GM21390 (cell line): Measurements from ENCODE around the gene PITPNM3.
A peak's percentile ranks its signal among the peaks of the same experiment; 100 is the strongest.

Source experiments
- ATAC-seq: cut with Tn5 transposase; IDR thresholded peaks from one replicate; pipeline ENCODE4 v1.9.1; 2021; ENCODE audit not compliant: unreplicated experiment

PITPNM3 gene

DNA sequence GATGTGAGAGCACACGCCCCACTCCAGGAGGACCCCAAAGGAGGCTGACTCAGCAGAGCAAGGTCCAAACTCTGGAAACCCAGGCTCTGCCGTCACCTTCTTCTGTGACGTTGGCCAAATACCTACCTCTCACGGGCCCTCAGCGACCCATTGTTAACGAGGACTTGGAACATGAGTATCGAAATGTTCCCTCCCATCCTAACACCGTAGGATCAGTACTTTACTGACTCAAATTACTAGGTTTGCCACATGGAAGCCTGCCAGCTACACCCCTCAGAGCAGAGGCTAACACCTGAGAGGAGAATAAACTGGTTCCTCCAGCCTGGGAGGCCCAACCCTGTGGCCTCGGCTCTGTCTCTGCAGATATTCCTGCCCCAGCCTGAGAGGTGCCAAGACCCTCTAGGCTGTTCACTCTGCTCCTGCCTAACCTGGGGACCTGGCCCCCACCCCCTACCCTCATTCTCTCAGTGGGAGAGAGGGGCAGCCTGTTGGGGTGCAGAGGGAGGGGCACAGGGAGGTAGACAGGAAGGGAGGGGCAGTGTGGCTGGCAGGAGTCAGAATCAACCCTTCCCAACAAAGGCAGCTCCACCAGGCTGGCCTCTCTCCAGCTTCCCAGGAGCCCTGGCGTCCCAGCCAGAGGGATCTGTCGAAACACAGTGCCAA, 4.4 kb downstream of the PITPNM3 start:
- no peak for ATAC-seq

DNA sequence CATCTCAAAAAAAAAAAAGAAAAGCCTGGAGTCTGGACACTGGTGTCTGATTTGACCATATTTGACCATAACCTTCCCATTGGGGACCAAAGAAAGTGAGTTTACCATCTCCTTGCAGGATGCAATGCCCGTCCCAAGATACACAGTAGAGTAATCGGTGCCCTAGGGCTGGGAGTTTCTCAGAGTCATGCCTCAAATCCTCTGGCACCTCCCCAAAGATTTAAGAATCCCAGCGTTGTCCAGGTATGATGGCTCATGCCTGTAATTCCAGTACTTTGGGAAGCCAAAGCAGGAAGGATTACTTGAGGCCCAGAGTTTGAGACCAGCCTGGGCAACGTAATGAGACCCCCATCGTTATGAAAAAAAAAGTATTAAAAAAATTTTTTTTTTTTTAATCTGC, 5.0 kb downstream of the PITPNM3 start:
- ATAC-seq, result no peak

DNA sequence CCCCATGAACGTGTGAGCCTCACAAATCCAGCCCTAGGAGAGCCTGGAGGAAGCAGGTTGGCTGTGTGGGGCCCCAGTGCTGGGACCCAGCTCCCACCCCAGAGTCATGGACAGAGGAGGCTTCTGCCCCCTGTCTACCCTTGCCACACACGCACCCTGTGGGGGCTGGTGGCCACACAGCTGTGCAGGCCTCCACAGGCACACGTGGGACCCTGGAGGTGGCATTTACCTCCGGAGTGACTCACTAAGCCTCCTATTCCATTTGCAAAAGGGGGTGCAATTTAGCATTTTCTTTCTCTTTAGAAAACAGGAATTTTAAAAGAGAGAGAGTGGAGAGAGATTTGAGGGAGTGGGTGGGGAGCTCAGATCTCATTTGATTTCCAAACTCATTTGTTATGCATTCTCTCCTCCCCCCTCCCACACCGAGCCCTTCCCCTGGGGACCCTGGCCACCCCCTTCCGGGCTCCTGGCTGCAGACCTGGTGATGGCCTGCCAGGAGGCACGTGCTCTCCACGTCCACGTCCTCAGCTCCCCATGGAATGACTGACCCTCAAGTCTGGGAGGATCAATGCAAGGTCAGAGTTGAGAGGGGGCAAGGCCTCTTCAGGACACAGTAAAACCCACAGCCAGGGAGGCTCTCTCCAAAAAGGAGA, 6.8 kb downstream of the PITPNM3 start:
- no peak for ATAC-seq

DNA sequence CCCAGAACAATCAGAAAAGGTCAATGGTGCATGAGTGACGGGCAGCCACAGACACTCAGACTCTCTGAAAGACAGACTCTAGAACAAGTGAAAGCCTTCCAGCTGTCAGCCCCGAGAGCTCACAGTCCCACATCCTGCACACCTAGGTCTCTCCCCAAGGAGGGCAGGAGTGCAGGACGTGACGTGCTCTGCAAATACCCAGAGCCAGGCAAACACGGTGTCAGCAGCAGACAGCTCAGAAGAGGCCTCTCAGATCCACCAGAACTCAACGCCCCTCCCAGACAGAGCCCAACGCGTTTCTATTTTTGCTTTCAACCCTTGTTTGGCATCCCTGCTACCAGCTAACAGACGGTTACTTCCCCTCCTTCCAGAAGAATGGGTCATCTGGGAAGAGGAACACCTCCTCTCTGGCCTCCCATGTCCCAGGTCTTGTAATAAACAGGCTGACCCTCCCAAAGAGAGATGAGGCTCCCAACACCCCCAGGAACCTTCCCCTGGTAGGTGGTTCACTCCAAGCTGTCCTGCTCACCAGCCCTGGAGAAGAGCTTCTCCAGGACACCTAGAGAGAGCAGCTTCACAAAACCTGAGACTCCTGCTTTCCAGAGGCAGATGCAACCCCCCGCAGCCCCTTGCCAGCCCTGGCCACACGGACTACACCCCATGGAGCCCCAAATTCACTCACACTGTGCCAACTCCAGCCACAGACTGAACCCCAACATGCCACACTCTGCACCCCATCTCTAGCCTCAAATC, 7.6 kb downstream of the PITPNM3 start:
- peak; percentile 76 for ATAC-seq

DNA sequence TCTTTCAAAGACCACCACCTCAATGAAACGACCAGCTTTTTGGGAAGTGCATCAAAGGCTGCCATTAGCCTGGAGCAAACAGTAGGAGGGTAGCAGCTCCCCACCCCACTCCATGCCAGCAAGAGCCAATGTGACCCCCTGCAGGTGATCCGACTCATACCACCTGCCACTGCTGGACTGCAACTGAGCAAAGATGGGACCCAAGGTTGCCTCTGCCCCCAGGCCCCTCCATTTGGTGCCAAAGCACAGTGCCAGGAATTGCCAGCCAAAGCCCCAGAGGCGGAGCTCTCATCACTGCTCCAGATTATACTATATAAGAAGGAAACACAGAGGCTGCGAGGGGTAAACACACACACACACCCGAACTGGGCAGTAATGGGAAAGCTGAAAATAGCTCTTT, 8.3 kb downstream of the PITPNM3 start:
- no peak for ATAC-seq

DNA sequence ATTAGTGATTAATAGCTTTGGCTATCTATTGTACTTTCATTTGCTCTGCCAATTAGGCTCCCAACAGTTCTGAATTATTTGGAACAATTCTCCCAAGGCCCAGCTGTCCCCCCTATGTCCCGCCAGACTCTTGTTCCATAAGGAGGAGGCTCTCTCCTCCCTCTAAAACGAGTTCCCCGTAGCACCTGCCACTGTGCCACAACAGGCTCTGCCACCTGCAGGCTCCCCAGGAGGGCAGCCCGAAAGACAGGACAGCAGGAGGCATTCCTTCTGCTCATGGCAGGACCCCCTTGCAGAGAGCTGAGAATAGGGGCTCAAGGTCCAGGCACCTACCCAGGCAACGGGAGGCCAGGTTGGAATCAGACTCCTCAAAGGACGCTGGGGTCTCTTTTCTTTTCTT, 9.0 kb downstream of the PITPNM3 start:
- ATAC-seq, result no peak

DNA sequence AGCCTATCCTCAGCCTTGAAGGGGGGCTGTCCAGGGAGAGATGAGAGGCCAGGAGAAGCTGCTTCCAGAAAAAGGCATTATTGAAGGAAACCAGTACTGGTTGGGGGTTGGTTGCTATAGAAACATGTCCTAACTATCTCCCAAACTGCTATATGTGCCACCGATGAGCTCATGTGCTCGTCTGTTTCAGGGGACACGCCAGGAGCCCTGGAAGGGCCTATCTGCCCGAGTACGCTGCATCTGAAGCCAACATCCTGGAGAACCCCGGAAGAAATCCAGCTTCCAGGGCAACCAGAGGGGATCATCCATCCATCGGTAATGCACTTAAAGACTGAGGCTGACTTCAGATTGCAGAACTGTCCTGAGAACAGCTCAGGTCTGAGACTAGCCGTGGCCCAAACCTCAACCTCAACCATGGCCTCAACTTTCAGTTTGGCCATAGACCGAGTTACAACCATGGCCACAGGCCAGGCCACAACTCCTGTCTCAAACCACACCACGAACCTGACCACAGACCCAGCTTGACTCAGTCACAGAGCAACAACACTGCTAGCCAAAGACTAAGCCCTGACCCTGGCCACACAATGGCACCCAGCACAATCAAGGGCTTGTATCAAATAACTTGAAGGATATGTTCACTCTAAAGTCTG, 10.2 kb downstream of the PITPNM3 start:
- no peak for ATAC-seq

DNA sequence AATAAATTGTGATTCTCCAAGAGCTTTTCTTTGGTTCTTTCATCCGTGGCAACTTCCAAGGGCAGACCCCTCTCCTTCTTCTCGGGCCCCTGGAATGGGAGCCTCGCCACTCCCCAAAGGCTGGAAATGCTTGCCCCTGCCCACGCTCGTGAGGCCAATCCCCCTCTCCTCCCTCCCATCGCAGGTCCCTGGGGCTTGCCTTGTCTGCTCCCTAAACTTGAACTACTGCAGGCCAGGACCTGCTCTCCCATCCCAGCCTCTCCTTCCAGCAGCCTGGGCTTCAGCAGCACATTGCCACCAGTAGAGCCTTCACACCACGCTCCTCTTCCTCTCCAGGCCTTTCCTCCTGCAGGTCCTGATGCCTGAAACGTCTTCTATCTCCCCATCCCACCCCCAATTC, 11.1 kb downstream of the PITPNM3 start:
- ATAC-seq, result no peak

DNA sequence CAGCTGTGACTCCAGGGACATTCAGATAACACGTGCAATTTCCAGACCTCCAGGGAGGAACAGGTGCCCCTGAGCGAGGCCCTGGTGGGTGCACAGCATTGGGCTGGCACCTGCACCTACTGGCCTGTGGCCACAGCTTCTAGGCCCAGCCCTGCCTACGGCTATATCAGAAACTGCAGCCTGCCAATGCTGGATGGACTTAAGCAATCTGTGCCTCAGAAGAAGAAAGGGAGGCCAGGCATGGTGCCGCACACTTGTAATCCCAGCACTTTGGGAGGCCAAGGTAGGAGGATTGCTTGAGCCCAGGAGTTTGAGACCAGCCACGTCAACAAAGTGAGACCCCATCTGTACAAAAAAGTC, 12.4 kb downstream of the PITPNM3 start:
- no peak for ATAC-seq

DNA sequence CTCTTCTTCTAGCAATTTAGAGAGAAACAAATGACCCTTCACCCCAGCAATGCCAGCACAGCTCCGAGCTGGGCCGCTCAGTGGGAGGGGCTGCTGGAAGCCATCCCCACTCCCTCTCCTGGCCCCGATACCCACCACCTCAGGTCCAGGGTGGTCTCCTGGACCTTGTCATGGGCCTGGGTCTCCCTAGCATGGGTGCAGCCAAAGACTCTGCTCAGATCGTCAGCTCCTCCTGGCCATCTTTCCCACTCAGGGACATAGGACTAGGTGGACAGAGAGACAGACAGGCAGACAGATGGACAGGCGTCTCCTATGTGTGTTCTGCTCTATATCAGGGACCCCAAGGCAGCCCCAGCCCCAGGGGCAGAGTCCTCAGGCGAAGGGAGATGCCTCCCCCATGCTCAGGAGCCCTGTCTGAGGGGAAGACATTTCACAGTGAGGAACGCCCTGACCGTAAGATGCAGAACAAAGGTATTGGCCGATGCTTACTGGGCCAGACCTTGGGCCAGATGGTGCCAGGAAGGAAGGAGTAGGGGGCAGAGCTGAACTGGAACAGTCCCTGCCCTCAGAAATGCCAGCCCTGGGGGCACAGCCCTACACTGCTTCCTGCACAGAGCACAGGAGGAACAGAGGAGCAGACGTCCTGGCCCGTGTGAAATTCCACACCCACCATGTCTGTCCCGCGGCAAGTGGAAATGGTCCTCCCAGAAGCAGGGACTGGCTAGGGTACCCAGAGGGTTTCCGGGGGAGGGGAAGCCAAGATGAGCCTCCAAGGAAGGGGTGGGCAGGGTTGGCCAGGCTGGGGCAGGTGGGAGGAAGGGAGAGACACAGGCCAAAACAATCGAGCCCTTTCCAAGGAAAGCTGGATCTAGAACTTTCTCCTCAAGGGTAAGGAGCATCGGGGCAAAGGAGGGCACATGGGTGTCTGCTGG, 13.0 kb downstream of the PITPNM3 start:
- ATAC-seq, result no peak

DNA sequence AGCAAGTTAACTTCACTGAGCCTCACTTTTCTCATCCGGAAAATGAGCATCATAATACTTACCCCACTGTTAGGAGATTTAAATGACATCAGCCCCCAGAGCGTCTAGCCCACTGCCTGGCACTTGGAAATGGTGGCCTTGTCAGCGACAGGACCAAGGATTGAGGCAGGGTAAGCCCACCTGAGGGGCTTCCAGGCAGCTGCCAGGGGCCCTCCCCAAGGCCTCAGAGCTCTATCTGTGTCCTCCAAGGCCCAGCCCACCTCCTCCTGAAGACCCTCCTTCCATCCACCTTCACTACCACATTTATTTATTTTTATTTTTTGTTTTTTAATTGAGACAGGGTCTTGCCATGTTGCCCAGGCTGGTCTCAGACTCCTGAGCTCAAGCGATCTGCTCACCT, 13.8 kb downstream of the PITPNM3 start:
- no peak for ATAC-seq

DNA sequence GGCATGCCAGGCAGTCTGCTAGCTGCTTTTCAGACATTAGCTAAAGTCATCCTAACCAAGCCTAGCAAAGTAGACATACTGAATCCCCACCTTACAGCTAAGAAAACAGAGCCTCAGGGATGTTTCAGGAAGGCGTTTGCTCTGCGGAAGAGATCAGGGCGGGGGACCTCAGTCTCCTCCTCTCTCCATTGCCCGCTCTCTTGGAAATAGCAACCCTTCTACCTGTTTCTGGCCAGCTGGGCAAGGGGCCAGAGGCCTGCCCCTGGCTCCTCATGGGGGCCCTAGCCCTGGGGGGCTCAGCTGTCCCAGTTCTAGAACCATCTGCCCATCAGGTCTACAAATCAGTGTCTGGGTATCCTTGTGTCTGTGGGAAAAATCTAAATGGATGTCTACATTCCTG, 14.5 kb downstream of the PITPNM3 start:
- ATAC-seq, result no peak

DNA sequence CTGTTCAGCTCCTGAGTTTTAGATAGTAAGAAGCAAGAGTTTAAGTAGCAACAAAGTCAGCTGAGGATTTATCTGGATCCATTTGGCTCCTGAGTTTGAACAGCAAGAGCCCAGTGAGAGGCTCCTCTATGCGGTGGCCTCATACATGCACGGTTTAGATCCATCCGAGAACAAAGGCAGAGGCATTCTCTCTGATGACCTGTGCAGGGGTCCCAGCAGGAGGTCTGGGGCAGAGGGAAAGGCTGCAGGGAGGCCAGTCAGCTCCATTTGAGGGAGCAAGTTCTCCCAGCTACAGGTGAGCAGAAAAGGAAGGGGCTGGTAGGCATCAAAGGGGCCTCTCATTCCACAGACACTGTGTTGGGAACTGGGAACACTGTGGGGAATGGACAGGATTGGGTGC, 16.5 kb downstream of the PITPNM3 start:
- ATAC-seq, result no peak

DNA sequence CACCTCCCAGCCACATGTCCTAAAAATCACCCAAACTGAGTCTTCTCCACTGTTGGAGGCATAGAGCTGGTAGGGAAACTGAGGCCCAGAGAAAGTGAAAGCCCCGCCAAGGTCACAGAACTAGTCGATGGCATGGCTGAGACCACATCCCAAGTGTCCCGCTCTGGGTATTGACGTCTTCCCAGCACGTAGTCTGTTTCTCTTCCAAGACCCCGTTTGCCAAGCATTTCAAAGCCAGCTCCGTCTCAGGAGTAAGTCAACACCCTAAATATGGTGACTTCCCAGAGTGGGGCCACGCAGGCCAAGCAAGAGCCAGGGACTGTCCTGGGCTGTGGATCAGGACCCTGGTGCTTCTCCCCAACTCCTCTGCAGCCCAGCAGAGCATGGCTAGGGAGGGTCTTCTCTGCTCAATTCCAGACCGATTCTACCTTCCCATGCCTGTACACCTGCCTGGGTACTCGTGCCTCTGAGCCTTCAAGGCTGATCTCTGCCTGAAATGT, 19.7 kb downstream of the PITPNM3 start:
- no peak for ATAC-seq

DNA sequence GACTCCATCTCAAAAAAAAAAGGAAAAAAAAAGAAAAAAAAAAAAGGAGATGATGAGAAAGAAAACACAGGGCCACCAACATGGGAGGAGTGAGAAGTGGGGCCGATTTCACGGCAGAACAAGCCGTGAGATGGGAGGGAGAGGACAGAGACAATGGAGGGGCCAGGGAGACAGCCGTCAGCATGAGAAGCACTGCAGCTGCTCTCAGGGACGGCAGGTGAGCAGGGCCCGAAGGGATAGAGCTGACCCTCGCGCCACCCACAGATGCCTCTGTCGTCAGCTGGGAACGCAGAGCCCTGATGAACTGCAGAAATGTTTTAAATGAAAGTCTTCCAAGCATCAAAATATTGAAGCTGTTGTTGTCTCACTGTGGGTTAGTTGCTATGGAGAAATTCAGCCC, 20.3 kb downstream of the PITPNM3 start:
- no peak for ATAC-seq

DNA sequence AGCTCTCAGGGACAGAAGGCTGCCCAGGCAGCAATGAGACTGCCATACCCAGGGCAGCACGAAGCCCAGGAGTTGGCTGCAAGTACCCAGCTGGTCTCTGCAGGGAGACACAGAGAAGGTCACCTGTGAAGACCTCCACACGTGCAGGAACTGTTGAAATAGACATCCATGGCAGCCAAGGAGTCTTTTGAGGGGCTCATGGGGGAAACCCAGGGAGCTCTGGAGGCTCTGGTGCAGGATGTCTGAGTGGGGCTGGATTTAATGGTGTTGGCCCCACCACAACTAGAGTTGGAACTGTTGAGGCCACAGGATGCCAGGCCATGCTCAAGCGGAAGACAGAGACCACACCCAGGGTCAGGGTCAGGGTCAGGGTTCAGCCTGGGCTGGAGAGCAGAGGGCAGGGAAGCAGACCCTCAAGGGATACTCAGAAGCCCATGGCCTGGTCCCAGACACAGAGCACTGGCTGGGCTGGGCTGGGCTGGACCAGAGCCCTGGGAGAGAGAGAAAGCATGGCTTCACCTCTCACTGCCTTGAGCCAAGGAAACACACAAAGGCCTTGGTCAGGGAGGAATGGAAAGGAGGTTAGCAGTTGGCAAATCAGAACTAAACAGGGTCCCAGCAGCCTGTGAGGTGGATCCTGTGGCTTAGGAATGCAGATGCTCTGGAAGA, 21.4 kb downstream of the PITPNM3 start:
- ATAC-seq, result no peak

DNA sequence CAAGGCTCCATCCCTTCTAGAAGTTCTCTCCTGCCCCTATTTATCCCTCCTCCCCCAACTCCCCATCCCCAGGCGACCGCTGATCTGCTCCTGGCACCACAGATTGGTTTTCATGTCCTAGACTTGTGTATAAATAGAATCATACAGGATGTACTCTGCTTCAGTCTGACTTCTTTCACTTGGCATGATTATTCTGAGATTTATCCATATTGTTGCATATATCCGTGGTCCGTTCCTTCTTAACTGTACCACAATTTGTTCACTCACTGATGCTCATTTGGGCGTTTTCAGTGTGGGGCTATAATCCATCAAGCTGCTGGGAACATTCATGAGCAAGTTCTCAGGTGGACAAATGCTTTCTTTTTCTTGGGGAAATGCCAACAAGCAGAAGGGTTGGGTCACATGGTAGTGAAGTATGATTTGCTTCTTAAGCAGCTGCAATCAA, 23.9 kb downstream of the PITPNM3 start:
- ATAC-seq, result no peak

DNA sequence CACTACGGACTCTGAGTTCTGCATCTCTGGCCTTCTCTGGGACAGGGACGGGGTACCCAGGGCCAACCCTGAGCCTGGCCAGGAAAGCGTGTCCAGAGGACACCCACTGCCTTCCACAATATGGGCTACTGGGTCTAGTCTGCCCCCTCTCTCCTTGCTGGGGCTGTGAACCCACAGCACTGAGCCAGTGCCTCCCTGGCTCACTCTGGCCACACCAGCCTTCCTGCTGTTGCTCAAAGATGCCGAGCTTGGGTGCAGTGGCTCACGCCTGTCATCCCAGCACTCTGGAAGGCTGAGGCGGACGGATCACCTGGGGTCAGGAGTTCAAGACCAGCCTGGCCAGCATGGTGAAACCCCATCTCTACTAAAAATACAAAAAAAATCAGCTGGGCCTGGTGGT, 24.8 kb downstream of the PITPNM3 start:
- no peak for ATAC-seq

DNA sequence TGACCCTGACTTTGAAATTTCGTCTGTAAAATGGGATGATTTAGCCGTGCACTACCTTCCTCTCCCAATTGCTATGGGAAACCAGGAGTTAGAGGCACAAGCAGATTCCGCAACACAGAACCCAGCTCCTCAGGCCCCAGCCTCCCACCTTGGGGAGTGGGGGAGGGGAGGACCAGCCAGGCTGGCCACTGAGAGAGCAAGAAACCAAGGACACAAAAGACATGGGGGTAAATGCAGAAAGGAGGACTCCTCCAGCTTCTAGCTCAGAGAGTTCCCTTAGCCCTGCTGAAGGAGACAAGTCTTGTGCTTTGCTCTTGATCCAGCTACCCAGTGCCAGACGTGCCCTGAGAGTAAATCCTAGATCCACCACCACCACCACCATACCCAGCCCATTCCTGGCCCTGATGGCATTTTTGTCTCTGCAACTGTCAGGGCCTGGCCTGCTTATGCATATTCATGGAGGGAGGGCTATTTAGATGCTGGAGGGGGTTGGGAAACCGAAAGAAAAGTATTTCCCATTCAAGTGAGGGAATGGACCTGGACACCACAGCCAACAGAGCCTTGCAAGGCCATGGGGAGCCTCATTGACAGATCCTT, 25.9 kb downstream of the PITPNM3 start:
- no peak for ATAC-seq

DNA sequence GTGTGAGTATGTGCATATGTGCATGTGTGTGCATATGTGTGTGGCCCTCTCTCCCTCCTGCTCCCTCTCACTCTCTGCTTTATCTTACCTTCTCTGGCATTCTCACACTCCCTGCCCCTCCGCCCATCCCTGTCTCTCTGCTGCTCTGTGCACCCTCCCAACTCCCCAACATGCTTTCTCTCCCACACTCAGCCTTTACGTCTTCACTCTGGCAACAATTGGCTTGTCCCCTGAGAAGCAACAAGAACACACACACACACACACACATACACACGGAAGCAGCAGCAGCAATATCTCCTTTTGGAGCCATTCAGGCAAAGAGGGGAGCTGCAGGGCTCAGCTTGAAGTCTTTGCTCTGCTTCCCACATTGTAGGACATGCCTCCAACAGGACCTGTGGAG, 27.8 kb downstream of the PITPNM3 start:
- no peak for ATAC-seq
